UCSD-AML1 (cell line): ENCODE measurements around the gene CCDC183.

Source experiments
- DNase-seq: peaks from one replicate; lab custom pipeline; 2025; ENCODE audit not compliant: unreplicated experiment; lab: John Stamatoyannopoulos, UW

CCDC183 gene

GRCh38 chr9:136847826-136848392 lies 51.8 kb downstream of the CCDC183 start:
- peak; percentile 89 for DNase-seq

GRCh38 chr9:136848393-136849037 lies 52.4 kb downstream of the CCDC183 start:
- DNase-seq = peak; percentile 74

GRCh38 chr9:136849038-136849959 lies 53.2 kb downstream of the CCDC183 start, which contains the start of gene PHPT1:
TSS of gene PHPT1 (plus strand) at chr9:136849409. CDS start at chr9:136849431, 22 bp downstream.
- peak; percentile 99 for DNase-seq

- no peak for DNase-seq
Measured at GRCh38 chr9:136849960-136850865, 54.1 kb downstream of the CCDC183 start.

GRCh38 chr9:136850866-136851775 lies 55.0 kb downstream of the CCDC183 start:
- DNase-seq = no peak

GRCh38 chr9:136851941-136852663 lies 56.0 kb downstream of the CCDC183 start, which contains the start of gene MAMDC4:
TSS of gene MAMDC4 (plus strand) at chr9:136852346. CDS start at chr9:136852417, 71 bp downstream.
- no peak for DNase-seq

- DNase-seq = no peak
Measured at GRCh38 chr9:136852664-136853595, 56.8 kb downstream of the CCDC183 start.

- DNase-seq = no peak
Measured at GRCh38 chr9:136853596-136854112, 57.5 kb downstream of the CCDC183 start.

- DNase-seq = no peak
Measured at GRCh38 chr9:136854113-136854841, 58.1 kb downstream of the CCDC183 start.

GRCh38 chr9:136854842-136855460 lies 58.8 kb downstream of the CCDC183 start:
- no peak for DNase-seq

GRCh38 chr9:136855461-136856078 lies 59.4 kb downstream of the CCDC183 start:
- no peak for DNase-seq

GRCh38 chr9:136856079-136856476 lies 59.9 kb downstream of the CCDC183 start:
- no peak for DNase-seq

- no peak for DNase-seq
Measured at GRCh38 chr9:136856541-136857141, 60.5 kb downstream of the CCDC183 start.

- DNase-seq = no peak
Measured at GRCh38 chr9:136857166-136857565, 61.0 kb downstream of the CCDC183 start.
